ENCODE results near the gene ARHGAP42.

DNA sequence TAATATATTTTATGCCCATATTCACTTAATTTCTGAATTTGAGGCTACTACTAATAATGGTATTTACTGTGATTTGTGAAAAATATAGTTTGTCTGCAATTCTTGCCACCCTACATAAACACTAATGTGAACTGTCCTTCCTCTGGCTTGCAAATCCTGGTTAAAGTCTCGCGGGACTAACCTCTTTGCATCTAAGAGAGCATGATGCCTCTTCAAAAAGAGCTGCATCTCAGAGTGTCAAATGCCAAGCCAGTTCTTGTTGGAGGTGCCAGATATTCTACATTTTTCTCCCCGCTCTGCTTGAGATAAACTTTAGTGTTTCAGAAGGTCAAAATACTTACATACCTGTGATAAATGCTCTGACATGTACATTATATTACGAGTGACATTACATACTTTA, 2.1 kb downstream of the ARHGAP42 start:
- TF ChIP-seq, protein P1, sequence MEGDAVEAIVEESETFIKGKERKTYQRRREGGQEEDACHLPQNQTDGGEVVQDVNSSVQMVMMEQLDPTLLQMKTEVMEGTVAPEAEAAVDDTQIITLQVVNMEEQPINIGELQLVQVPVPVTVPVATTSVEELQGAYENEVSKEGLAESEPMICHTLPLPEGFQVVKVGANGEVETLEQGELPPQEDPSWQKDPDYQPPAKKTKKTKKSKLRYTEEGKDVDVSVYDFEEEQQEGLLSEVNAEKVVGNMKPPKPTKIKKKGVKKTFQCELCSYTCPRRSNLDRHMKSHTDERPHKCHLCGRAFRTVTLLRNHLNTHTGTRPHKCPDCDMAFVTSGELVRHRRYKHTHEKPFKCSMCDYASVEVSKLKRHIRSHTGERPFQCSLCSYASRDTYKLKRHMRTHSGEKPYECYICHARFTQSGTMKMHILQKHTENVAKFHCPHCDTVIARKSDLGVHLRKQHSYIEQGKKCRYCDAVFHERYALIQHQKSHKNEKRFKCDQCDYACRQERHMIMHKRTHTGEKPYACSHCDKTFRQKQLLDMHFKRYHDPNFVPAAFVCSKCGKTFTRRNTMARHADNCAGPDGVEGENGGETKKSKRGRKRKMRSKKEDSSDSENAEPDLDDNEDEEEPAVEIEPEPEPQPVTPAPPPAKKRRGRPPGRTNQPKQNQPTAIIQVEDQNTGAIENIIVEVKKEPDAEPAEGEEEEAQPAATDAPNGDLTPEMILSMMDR (IDR thresholded peaks at IDR 0.05): no peak
- TF ChIP-seq POLR2A (IDR thresholded peaks at IDR 0.05): no peak
